ENCODE measurements around the gene PGBD5.

The PGBD5 gene

GRCh38 chr1:230399321-230400006 lies 26.7 kb downstream of the PGBD5 start:
- no peak for DNase-seq (ENCODE audit: low spot score)
- Histone ChIP-seq H3K4ac (ENCODE audit: low read length) (no peak overlapping the region), H3K79me1 (ENCODE audit: low read depth, low read length) (peaks cover 2% of the 10 kb centered on the region), H3K18ac (ENCODE audit: low read length) (no peak overlapping the region), H2BK5ac (ENCODE audit: low read length) (no peak overlapping the region), H2BK12ac (ENCODE audit: low read length) (no peak overlapping the region), H3K27ac (replicated peaks; ENCODE audit: low read length) (no peak overlapping the region), H3K4me2 (ENCODE audit: insufficient read depth, low read length, poor library complexity, severe bottlenecking) (no peak overlapping the region), H3K27me3 (ENCODE audit: control insufficient read depth in 3 of 3, insufficient read depth in 3 of 3, low read depth in 1 of 3, low read length in 3 of 3) (no peaks in the 10 kb centered on the region), H3K9ac (ENCODE audit: low read depth, low read length, poor library complexity) (no peak overlapping the region), H2AK5ac (ENCODE audit: low read depth, low read length) (no peak overlapping the region), H3K9me3 (replicated peaks in 1 of 2; ENCODE audit: control insufficient read depth in 2 of 2, insufficient read depth in 1 of 2, low read depth in 1 of 2, low read length in 2 of 2) (no peaks in the 10 kb centered on the region), H4K8ac (ENCODE audit: low read depth, low read length) (no peak overlapping the region), H2BK120ac (ENCODE audit: low read depth, low read length) (no peak overlapping the region), H2BK15ac (ENCODE audit: low read length) (no peak overlapping the region), H2AFZ (ENCODE audit: low read length) (no peak overlapping the region), H3K4me1 (ENCODE audit: control insufficient read depth in 2 of 2, insufficient read depth in 1 of 2, low read depth in 1 of 2, low read length in 2 of 2) (peaks cover 0 to 3% of the 10 kb centered on the region in 2 donors), H3K36me3 (replicated peaks in 1 of 2; ENCODE audit: control insufficient read depth in 2 of 2, insufficient read depth in 2 of 2, low read length in 2 of 2) (peaks cover 0 to 20% of the 10 kb centered on the region in 2 donors), H3K14ac (ENCODE audit: low read length) (no peak overlapping the region), H3K4me3 (ENCODE audit: low read length in 2 of 2) (no peak overlapping the region), H4K91ac (ENCODE audit: low read depth, low read length, poor library complexity) (no peak overlapping the region), H3K23ac (ENCODE audit: low read depth, low read length, poor library complexity) (no peak overlapping the region)
- no CpG with 5 or more reads among the region's 22 CpGs for WGBS, 2 donors (ENCODE audit: extremely low coverage in 2 of 2, insufficient read length in 2 of 2, insufficient replicate concordance in 1 of 2)

GRCh38 chr1:230398856-230399255 lies 27.3 kb downstream of the PGBD5 start:
- H4K91ac ChIP-seq (ENCODE audit: low read depth, low read length, poor library complexity), result no peak overlapping the region
- H3K27me3 ChIP-seq (ENCODE audit: control insufficient read depth in 3 of 3, insufficient read depth in 3 of 3, low read depth in 1 of 3, low read length in 3 of 3), result no peaks in the 10 kb centered on the region
- no peaks in the 10 kb centered on the region for H3K9me3 ChIP-seq (replicated peaks in 1 of 2; ENCODE audit: control insufficient read depth in 2 of 2, insufficient read depth in 1 of 2, low read depth in 1 of 2, low read length in 2 of 2)
- no peak overlapping the region for H3K4ac ChIP-seq (ENCODE audit: low read length)
- H3K23ac ChIP-seq (ENCODE audit: low read depth, low read length, poor library complexity), result no peak overlapping the region
- no peak overlapping the region for H4K8ac ChIP-seq (ENCODE audit: low read depth, low read length)
- peaks cover 0 to 20% of the 10 kb centered on the region in 2 donors for H3K36me3 ChIP-seq (replicated peaks in 1 of 2; ENCODE audit: control insufficient read depth in 2 of 2, insufficient read depth in 2 of 2, low read length in 2 of 2)
- no peak for DNase-seq (ENCODE audit: low spot score)
- H2BK12ac ChIP-seq (ENCODE audit: low read length), result no peak overlapping the region
- H2BK120ac ChIP-seq (ENCODE audit: low read depth, low read length), result no peak overlapping the region
- H3K4me3 ChIP-seq (ENCODE audit: low read length in 2 of 2), result no peak overlapping the region
- H2AK5ac ChIP-seq (ENCODE audit: low read depth, low read length), result peak overlapping the region; percentile 62
- no peak overlapping the region for H2AFZ ChIP-seq (ENCODE audit: low read length)
- peak overlapping the region; percentile 58 for H2BK5ac ChIP-seq (ENCODE audit: low read length)
- H3K4me2 ChIP-seq (ENCODE audit: insufficient read depth, low read length, poor library complexity, severe bottlenecking), result no peak overlapping the region
- H3K18ac ChIP-seq (ENCODE audit: low read length), result peak overlapping the region; percentile 35
- no peak overlapping the region for H3K9ac ChIP-seq (ENCODE audit: low read depth, low read length, poor library complexity)
- peaks cover 0 to 3% of the 10 kb centered on the region in 2 donors for H3K4me1 ChIP-seq (ENCODE audit: control insufficient read depth in 2 of 2, insufficient read depth in 1 of 2, low read depth in 1 of 2, low read length in 2 of 2)
- peaks cover 2% of the 10 kb centered on the region for H3K79me1 ChIP-seq (ENCODE audit: low read depth, low read length)
- no peak overlapping the region for H2BK15ac ChIP-seq (ENCODE audit: low read length)
- H3K27ac ChIP-seq (replicated peaks; ENCODE audit: low read length), result no peak overlapping the region
- no peak overlapping the region for H3K14ac ChIP-seq (ENCODE audit: low read length)
- WGBS, 2 donors (ENCODE audit: extremely low coverage in 2 of 2, insufficient read length in 2 of 2, insufficient replicate concordance in 1 of 2), result no CpG with 5 or more reads among the region's 8 CpGs

GRCh38 chr1:230396966-230397365 lies 29.2 kb downstream of the PGBD5 start:
- Histone ChIP-seq H3K79me1 (ENCODE audit: low read depth, low read length) (peaks cover 2% of the 10 kb centered on the region), H4K8ac (ENCODE audit: low read depth, low read length) (no peak overlapping the region), H3K18ac (ENCODE audit: low read length) (peak overlapping the region; percentile 69), H3K27ac (replicated peaks; ENCODE audit: low read length) (no peak overlapping the region), H2BK12ac (ENCODE audit: low read length) (no peak overlapping the region), H2BK5ac (ENCODE audit: low read length) (no peak overlapping the region), H2AFZ (ENCODE audit: low read length) (no peak overlapping the region), H2AK5ac (ENCODE audit: low read depth, low read length) (peak overlapping the region; percentile 69), H3K4me3 (ENCODE audit: low read length in 2 of 2) (no peak overlapping the region), H3K27me3 (ENCODE audit: control insufficient read depth in 3 of 3, insufficient read depth in 3 of 3, low read depth in 1 of 3, low read length in 3 of 3) (no peaks in the 10 kb centered on the region), H3K9ac (ENCODE audit: low read depth, low read length, poor library complexity) (no peak overlapping the region), H4K91ac (ENCODE audit: low read depth, low read length, poor library complexity) (no peak overlapping the region), H3K14ac (ENCODE audit: low read length) (no peak overlapping the region), H3K36me3 (replicated peaks in 1 of 2; ENCODE audit: control insufficient read depth in 2 of 2, insufficient read depth in 2 of 2, low read length in 2 of 2) (peaks cover 0 to 18% of the 10 kb centered on the region in 2 donors), H2BK120ac (ENCODE audit: low read depth, low read length) (no peak overlapping the region), H3K4me2 (ENCODE audit: insufficient read depth, low read length, poor library complexity, severe bottlenecking) (no peak overlapping the region), H3K4me1 (ENCODE audit: control insufficient read depth in 2 of 2, insufficient read depth in 1 of 2, low read depth in 1 of 2, low read length in 2 of 2) (peaks cover 0 to 3% of the 10 kb centered on the region in 2 donors), H3K4ac (ENCODE audit: low read length) (no peak overlapping the region), H3K23ac (ENCODE audit: low read depth, low read length, poor library complexity) (no peak overlapping the region), H2BK15ac (ENCODE audit: low read length) (no peak overlapping the region), H3K9me3 (replicated peaks in 1 of 2; ENCODE audit: control insufficient read depth in 2 of 2, insufficient read depth in 1 of 2, low read depth in 1 of 2, low read length in 2 of 2) (peaks cover 3 to 4% of the 10 kb centered on the region in 2 donors)
- no CpG with 5 or more reads among the region's 10 CpGs for WGBS, 2 donors (ENCODE audit: extremely low coverage in 2 of 2, insufficient read length in 2 of 2, insufficient replicate concordance in 1 of 2)
- no peak for DNase-seq (ENCODE audit: low spot score)

- Histone ChIP-seq H3K18ac (ENCODE audit: low read length) (no peak overlapping the region), H3K36me3 (replicated peaks in 1 of 2; ENCODE audit: control insufficient read depth in 2 of 2, insufficient read depth in 2 of 2, low read length in 2 of 2) (peaks cover 0 to 12% of the 10 kb centered on the region in 2 donors), H3K4me2 (ENCODE audit: insufficient read depth, low read length, poor library complexity, severe bottlenecking) (no peak overlapping the region), H2BK120ac (ENCODE audit: low read depth, low read length) (no peak overlapping the region), H2BK5ac (ENCODE audit: low read length) (no peak overlapping the region), H2AFZ (ENCODE audit: low read length) (no peak overlapping the region), H2BK15ac (ENCODE audit: low read length) (no peak overlapping the region), H3K14ac (ENCODE audit: low read length) (no peak overlapping the region), H3K9me3 (replicated peaks in 1 of 2; ENCODE audit: control insufficient read depth in 2 of 2, insufficient read depth in 1 of 2, low read depth in 1 of 2, low read length in 2 of 2) (peaks cover 3 to 4% of the 10 kb centered on the region in 2 donors), H3K27ac (replicated peaks; ENCODE audit: low read length) (no peak overlapping the region), H3K23ac (ENCODE audit: low read depth, low read length, poor library complexity) (no peak overlapping the region), H3K4ac (ENCODE audit: low read length) (no peak overlapping the region), H3K79me1 (ENCODE audit: low read depth, low read length) (peaks cover 2% of the 10 kb centered on the region), H3K4me3 (ENCODE audit: low read length in 2 of 2) (no peak overlapping the region), H4K91ac (ENCODE audit: low read depth, low read length, poor library complexity) (no peak overlapping the region), H3K9ac (ENCODE audit: low read depth, low read length, poor library complexity) (no peak overlapping the region), H2BK12ac (ENCODE audit: low read length) (no peak overlapping the region), H4K8ac (ENCODE audit: low read depth, low read length) (no peak overlapping the region), H3K4me1 (ENCODE audit: control insufficient read depth in 2 of 2, insufficient read depth in 1 of 2, low read depth in 1 of 2, low read length in 2 of 2) (peaks cover 0 to 4% of the 10 kb centered on the region in 2 donors), H2AK5ac (ENCODE audit: low read depth, low read length) (no peak overlapping the region), H3K27me3 (ENCODE audit: control insufficient read depth in 3 of 3, insufficient read depth in 3 of 3, low read depth in 1 of 3, low read length in 3 of 3) (no peaks in the 10 kb centered on the region)
- no peak for DNase-seq (ENCODE audit: low spot score)
- no CpG with 5 or more reads among the region's 1 CpG for WGBS, 2 donors (ENCODE audit: extremely low coverage in 2 of 2, insufficient read length in 2 of 2, insufficient replicate concordance in 1 of 2)
Observed at GRCh38 chr1:230395932-230396331, 30.2 kb downstream of the PGBD5 start.
